Panc1 (cell line): ENCODE data around the gene RRP36. TPM values are rescaled to one million over a fixed set of nuclear protein-coding genes. Genes with fewer than 3 reads are reported as not detected.

Experiments used
- ATAC-seq: fragments of 200-7000 bp; cut with Tn5 transposase; 2 replicates; pipeline ENCODE4 v1.9.1; 2020; ENCODE audit warnings: mild to moderate bottlenecking, moderate library complexity
- BruUV-seq: library from RNA; stranded (reverse); fragments of 400-500 nt; replicated peaks from 2 replicates; lab custom pipeline; 2021; lab: Mats Ljungman, UMichigan
- CTCF ChIA-PET: fragments of 300-600 bp; sonication (Branson Sonifier 250); formaldehyde crosslinking; loops from one replicate; lab custom pipeline; 2022; ENCODE audit warnings: antibody characterized with exemption; lab: Charles Lee
- POLR2A ChIA-PET: fragments of 300-600 bp; sonication (Branson Sonifier 250); formaldehyde crosslinking; loops from one replicate; lab custom pipeline; 2022; ENCODE audit warnings: antibody characterized with exemption; lab: Charles Lee
- DNase-seq: peaks from one replicate; pipeline ENCODE4 v3.0.0-alpha.2; 2010; ENCODE audit warnings: low read depth, low spot score
- H3K27ac ChIP-seq: 2 replicates; pipeline ENCODE4 v1.5.1; 2011; ENCODE audit warnings: mild to moderate bottlenecking, low read length, inconsistent platforms
- H3K27me3 ChIP-seq: fragments of 200-500 bp; sonication (Bioruptor generic); 2 replicates; pipeline ENCODE4 v1.6.0; 2014; ENCODE audit warnings: low read length, inconsistent platforms; ENCODE audit not compliant: control insufficient read depth, insufficient read depth
- H3K36me3 ChIP-seq: fragments of 200-500 bp; sonication (Bioruptor generic); 2 replicates; pipeline ENCODE4 v1.5.1; 2014; ENCODE audit warnings: inconsistent platforms, mild to moderate bottlenecking, low read length, moderate library complexity; ENCODE audit not compliant: control insufficient read depth, insufficient read depth
- H3K4me1 ChIP-seq: 2 replicates; pipeline ENCODE4 v1.5.1; 2011; ENCODE audit warnings: inconsistent platforms, mild to moderate bottlenecking, low read length, moderate library complexity; ENCODE audit not compliant: control insufficient read depth, insufficient read depth
- H3K4me3 ChIP-seq, 2 experiments: 2 replicates each; pipeline ENCODE4 v1.5.1; 2011 to 2012; ENCODE audit warnings: low read depth in 2 of 2, low read length in 2 of 2, mild to moderate bottlenecking in 2 of 2, inconsistent platforms in 1 of 2, moderate library complexity in 1 of 2
- H3K9me3 ChIP-seq: fragments of 200-500 bp; sonication (Bioruptor generic); 2 replicates; pipeline ENCODE4 v1.5.1; 2014; ENCODE audit warnings: low read depth, mild to moderate bottlenecking, inconsistent platforms, low read length, moderate library complexity; ENCODE audit not compliant: control insufficient read depth, insufficient read depth
- POLR2AphosphoS5 ChIP-seq: IDR thresholded peaks from 2 replicates; pipeline ENCODE4 v1.6.1; 2012; ENCODE audit warnings: mild to moderate bottlenecking, low read depth, low read length, moderate library complexity
- REST ChIP-seq, 2 experiments: IDR thresholded peaks; 2 replicates each; pipeline ENCODE4 v1.6.1; 2011 to 2012; ENCODE audit warnings: low read depth in 2 of 2, control low read depth in 1 of 2, low read length in 1 of 2, mild to moderate bottlenecking in 1 of 2, moderate library complexity in 1 of 2; ENCODE audit not compliant: insufficient read depth in 1 of 2
- SIN3A ChIP-seq: IDR thresholded peaks from 2 replicates; pipeline ENCODE4 v1.6.1; 2012; ENCODE audit warnings: low read depth, mild to moderate bottlenecking, low read length, moderate library complexity, borderline replicate concordance; ENCODE audit not compliant: insufficient read depth
- TCF7L2 ChIP-seq: IDR thresholded peaks from 2 replicates; pipeline ENCODE4 v1.6.1; 2011; ENCODE audit warnings: mild to moderate bottlenecking, low read depth, low read length, inconsistent platforms
- in situ Hi-C: cut with HindIII; loops from 2 replicates; pipeline ENCODE4 v1.10.0; 2016; ENCODE audit warnings: low sequenced_read_pairs, low pct_unique_long_range_greater_than_20kb
- intact Hi-C: fragments of 100-400 bp; cut with micrococcal nuclease; formaldehyde crosslinking; loops from one replicate; pipeline ENCODE4 v1.10.0; 2022; ENCODE audit not compliant: unreplicated experiment
- total RNA-seq: library from RNA; stranded (reverse); gene quantifications from one replicate; pipeline ENCODE4 v1.2.1, GENCODE V29; 2021; ENCODE audit not compliant: unreplicated experiment
- TF ChIP-seq, protein P1 (sequence below): fragments of 450-650 bp; IDR thresholded peaks from 2 replicates; pipeline ENCODE4 v1.5.1; 2017; ENCODE audit warnings: mild to moderate bottlenecking

The RRP36 gene
- total RNA-seq, 1 experiment from 2014 or later: 106 TPM

GRCh38 chr6:42979523-42980177 lies 41.8 kb upstream of the RRP36 start:
- peak; percentile 16 for ATAC-seq
- TF ChIP-seq REST (IDR thresholded peaks at IDR 0.05; ENCODE audit: insufficient read depth in 1 of 2, low read depth in 2 of 2, low read length in 1 of 2): no peak
- no peak for TF ChIP-seq TCF7L2
- TF ChIP-seq POLR2AphosphoS5: no peak
- Histone ChIP-seq H3K9me3 (no peaks in the 10 kb centered on the region), H3K4me1 (peaks cover 15% of the 10 kb centered on the region; the same call in 1 of the 2 replicates), H3K27me3 (no peaks in the 10 kb centered on the region), H3K27ac (peak overlapping the region; percentile 91), H3K36me3 (no peaks in the 10 kb centered on the region; the same call in 1 of the 2 replicates), H3K4me3 (peak overlapping the region; percentile 72 to 81)
- POLR2A ChIA-PET: interaction anchor here (0.5 to 0.7 kb wide), 3 partner anchors 84 to 1240 kb away, joined by 5 to 7 read pairs (median 6); partner anchors contain the start of gene RPL7L1
- in situ Hi-C loops: no loop called here
- intact Hi-C loops: no loop called here
- CTCF ChIA-PET: no interaction called here
- BruUV-seq: no TSS peak
- DNase-seq: no peak

- intact Hi-C loops: no loop called here
Measured at GRCh38 chr6:42981836-42982235, 39.6 kb upstream of the RRP36 start.

More at GRCh38 chr6:42981836-42982235, 39.6 kb upstream of the RRP36 start:
- peaks cover 18% of the 10 kb centered on the region; the same call in 1 of the 2 replicates for H3K4me1 ChIP-seq
- H3K4me3 ChIP-seq: no peak overlapping the region
- H3K27ac ChIP-seq: peak overlapping the region; percentile 49; the same call in 1 of the 2 replicates
- H3K36me3 ChIP-seq: no peaks in the 10 kb centered on the region; the same call in 1 of the 2 replicates
- in situ Hi-C loops: no loop called here
- no peaks in the 10 kb centered on the region for H3K9me3 ChIP-seq
- ATAC-seq (no peak), DNase-seq (no peak)
- TF ChIP-seq TCF7L2: no peak
- no peak for TF ChIP-seq POLR2AphosphoS5
- TF ChIP-seq, protein P1, sequence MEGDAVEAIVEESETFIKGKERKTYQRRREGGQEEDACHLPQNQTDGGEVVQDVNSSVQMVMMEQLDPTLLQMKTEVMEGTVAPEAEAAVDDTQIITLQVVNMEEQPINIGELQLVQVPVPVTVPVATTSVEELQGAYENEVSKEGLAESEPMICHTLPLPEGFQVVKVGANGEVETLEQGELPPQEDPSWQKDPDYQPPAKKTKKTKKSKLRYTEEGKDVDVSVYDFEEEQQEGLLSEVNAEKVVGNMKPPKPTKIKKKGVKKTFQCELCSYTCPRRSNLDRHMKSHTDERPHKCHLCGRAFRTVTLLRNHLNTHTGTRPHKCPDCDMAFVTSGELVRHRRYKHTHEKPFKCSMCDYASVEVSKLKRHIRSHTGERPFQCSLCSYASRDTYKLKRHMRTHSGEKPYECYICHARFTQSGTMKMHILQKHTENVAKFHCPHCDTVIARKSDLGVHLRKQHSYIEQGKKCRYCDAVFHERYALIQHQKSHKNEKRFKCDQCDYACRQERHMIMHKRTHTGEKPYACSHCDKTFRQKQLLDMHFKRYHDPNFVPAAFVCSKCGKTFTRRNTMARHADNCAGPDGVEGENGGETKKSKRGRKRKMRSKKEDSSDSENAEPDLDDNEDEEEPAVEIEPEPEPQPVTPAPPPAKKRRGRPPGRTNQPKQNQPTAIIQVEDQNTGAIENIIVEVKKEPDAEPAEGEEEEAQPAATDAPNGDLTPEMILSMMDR: no peak
- no peak for TF ChIP-seq SIN3A
- POLR2A ChIA-PET: no interaction called here
- no peaks in the 10 kb centered on the region for H3K27me3 ChIP-seq
- CTCF ChIA-PET: no interaction called here
- BruUV-seq: no TSS peak
